H9 (cell line): Measurements from ENCODE around the gene ADGRB3. TPM values are rescaled to one million over a fixed set of nuclear protein-coding genes. Genes with fewer than 3 reads are reported as not detected.
"Not testable (repeated sequence)": the region's sequence is repeated elsewhere in the genome, so short reads cannot be mapped to it uniquely, and the experiment has no call there.

Experiments used
- DNase-seq: peaks from one replicate; pipeline ENCODE4 v3.0.0-alpha.2; 2017
- H2AFZ ChIP-seq: one replicate; pipeline ENCODE4 v1.6.1; 2013; ENCODE audit warnings: mild to moderate bottlenecking, low read length, control low read depth, moderate library complexity
- H2AK5ac ChIP-seq: 2 replicates; pipeline ENCODE4 v1.6.1; 2013; ENCODE audit warnings: low read length, control low read depth, mixed read lengths; ENCODE audit not compliant: insufficient read length
- H2BK120ac ChIP-seq: one replicate; pipeline ENCODE4 v1.6.1; 2013; ENCODE audit warnings: low read depth, mild to moderate bottlenecking, low read length, control low read depth, inconsistent platforms; ENCODE audit not compliant: poor library complexity, severe bottlenecking
- H2BK12ac ChIP-seq: 2 replicates; pipeline ENCODE4 v1.6.1; 2013; ENCODE audit warnings: low read length, control low read depth, mixed read lengths, low read depth; ENCODE audit not compliant: insufficient read length
- H2BK15ac ChIP-seq: 2 replicates; pipeline ENCODE4 v1.6.1; 2013; ENCODE audit warnings: low read depth, low read length, control low read depth
- H2BK20ac ChIP-seq: one replicate; pipeline ENCODE4 v1.6.1; 2013; ENCODE audit warnings: low read depth, mild to moderate bottlenecking, low read length, control low read depth, inconsistent platforms; ENCODE audit not compliant: poor library complexity, severe bottlenecking
- H2BK5ac ChIP-seq: 2 replicates; pipeline ENCODE4 v1.6.1; 2013; ENCODE audit warnings: low read length, control low read depth, mixed read lengths; ENCODE audit not compliant: insufficient read length
- H3K14ac ChIP-seq: 2 replicates; pipeline ENCODE4 v1.6.1; 2013; ENCODE audit warnings: low read length, control low read depth; ENCODE audit not compliant: insufficient read depth
- H3K18ac ChIP-seq: 2 replicates; pipeline ENCODE4 v1.6.1; 2013; ENCODE audit warnings: low read depth, mild to moderate bottlenecking, mixed read lengths, low read length, control low read depth; ENCODE audit not compliant: insufficient read length
- H3K23ac ChIP-seq: 2 replicates; pipeline ENCODE4 v1.6.1; 2013; ENCODE audit warnings: low read length, control low read depth, mixed read lengths, low read depth; ENCODE audit not compliant: insufficient read length
- H3K23me2 ChIP-seq: 2 replicates; pipeline ENCODE4 v1.6.1; 2013; ENCODE audit warnings: low read depth, mild to moderate bottlenecking, mixed read lengths, low read length, control low read depth; ENCODE audit not compliant: insufficient read length, poor library complexity, severe bottlenecking
- H3K27ac ChIP-seq: 2 replicates; pipeline ENCODE4 v1.5.1; 2013; ENCODE audit warnings: low read length, control low read depth, mixed read lengths, low read depth; ENCODE audit not compliant: insufficient read length
- H3K27me3 ChIP-seq: 2 replicates; pipeline ENCODE4 v1.6.1; 2013; ENCODE audit warnings: low read length, control low read depth, inconsistent platforms; ENCODE audit not compliant: insufficient read depth
- H3K4ac ChIP-seq: 2 replicates; pipeline ENCODE4 v1.6.1; 2013; ENCODE audit warnings: low read depth, mild to moderate bottlenecking, control low read depth, inconsistent platforms, low read length, moderate library complexity
- H3K4me1 ChIP-seq: 2 replicates; pipeline ENCODE4 v1.6.1; 2013; ENCODE audit warnings: low read length, control low read depth, inconsistent platforms; ENCODE audit not compliant: insufficient read depth
- H3K4me2 ChIP-seq: 2 replicates; pipeline ENCODE4 v1.6.1; 2013; ENCODE audit warnings: low read length, control low read depth, mixed read lengths; ENCODE audit not compliant: insufficient read length, insufficient read depth
- H3K56ac ChIP-seq: 2 replicates; pipeline ENCODE4 v1.6.1; 2013; ENCODE audit warnings: low read depth, mild to moderate bottlenecking, mixed read lengths, low read length, control low read depth; ENCODE audit not compliant: insufficient read length
- H3K79me1 ChIP-seq: 2 replicates; pipeline ENCODE4 v1.6.1; 2013; ENCODE audit warnings: low read depth, mild to moderate bottlenecking, moderate library complexity, low read length, control low read depth, inconsistent platforms; ENCODE audit not compliant: insufficient read depth, poor library complexity, severe bottlenecking
- H3K79me2 ChIP-seq: 2 replicates; pipeline ENCODE4 v1.6.1; 2013; ENCODE audit warnings: low read length, control low read depth, inconsistent platforms; ENCODE audit not compliant: insufficient read depth
- H3K9ac ChIP-seq: 2 replicates; pipeline ENCODE4 v1.6.1; 2013; ENCODE audit warnings: low read length, control low read depth, mixed read lengths; ENCODE audit not compliant: insufficient read length; ENCODE audit errors: extremely low read depth
- H3K9me3 ChIP-seq: one replicate; pipeline ENCODE4 v1.6.1; 2013; ENCODE audit warnings: low read depth, low read length, inconsistent platforms; ENCODE audit not compliant: control insufficient read depth
- H3T11ph ChIP-seq: one replicate; pipeline ENCODE4 v1.6.1; 2013; ENCODE audit warnings: mild to moderate bottlenecking, low read length, control low read depth, inconsistent platforms
- H4K20me1 ChIP-seq: one replicate; pipeline ENCODE4 v1.6.1; 2013; ENCODE audit not compliant: control insufficient read depth, insufficient read length, insufficient read depth
- H4K5ac ChIP-seq: 2 replicates; pipeline ENCODE4 v1.6.1; 2013; ENCODE audit warnings: low read depth, mild to moderate bottlenecking, mixed read lengths, low read length, control low read depth; ENCODE audit not compliant: insufficient read length
- H4K8ac ChIP-seq: replicated peaks from 2 replicates; pipeline ENCODE4 v1.6.1; 2013; ENCODE audit warnings: low read length, control low read depth, mixed read lengths, low read depth; ENCODE audit not compliant: insufficient read length
- H4K91ac ChIP-seq: 2 replicates; pipeline ENCODE4 v1.6.1; 2013; ENCODE audit warnings: low read depth, mild to moderate bottlenecking, moderate library complexity, mixed read lengths, low read length, control low read depth; ENCODE audit not compliant: insufficient read length
- H3K27ac Mint-ChIP-seq, 3 experiments: 2 replicates in 2 of 3; 3 replicates in 1 of 3; pipeline ENCODE4 v1.8.0; 2020 to 2021; ENCODE audit warnings: mixed read lengths in 3 of 3, mild to moderate bottlenecking in 1 of 3, moderate library complexity in 1 of 3
- H3K27me3 Mint-ChIP-seq: 2 replicates; pipeline ENCODE4 v1.8.0; 2021; ENCODE audit warnings: low read depth, mild to moderate bottlenecking, moderate library complexity, mixed read lengths
- H3K36me3 Mint-ChIP-seq, 3 experiments: 2 replicates in 2 of 3; 3 replicates in 1 of 3; pipeline ENCODE4 v1.8.0; 2020 to 2021; ENCODE audit warnings: low read depth in 3 of 3, mixed read lengths in 3 of 3; ENCODE audit not compliant: insufficient read depth in 1 of 3
- H3K4me1 Mint-ChIP-seq, 2 experiments: 2 replicates each; pipeline ENCODE4 v1.8.0; 2020; ENCODE audit warnings: mixed read lengths in 2 of 2
- H3K4me3 Mint-ChIP-seq, 2 experiments: 2 replicates in 1 of 2; 3 replicates in 1 of 2; pipeline ENCODE4 v1.8.0; 2020 to 2021; ENCODE audit warnings: mild to moderate bottlenecking in 2 of 2, mixed read lengths in 2 of 2, moderate library complexity in 1 of 2
- H3K9me3 Mint-ChIP-seq, 2 experiments: 2 replicates in 1 of 2; 3 replicates in 1 of 2; pipeline ENCODE4 v1.8.0; 2020; ENCODE audit warnings: mild to moderate bottlenecking in 2 of 2, mixed read lengths in 2 of 2, moderate library complexity in 1 of 2
- WGBS: extraction: QIAGEN DNeasy Blood & Tissue Kit; methylation state at CpG from one replicate; pipeline ENCODE4 v1.1.7; 2013; ENCODE audit warnings: missing lambda C conversion rate, low lambda C conversion rate, mixed read lengths; ENCODE audit not compliant: insufficient read length; ENCODE audit errors: extremely low coverage; 5-methylcytosine and 5-hydroxymethylcytosine counted together
- total RNA-seq: library from RNA; stranded (reverse); gene quantifications from 2 replicates; pipeline ENCODE4 v1.2.1, GENCODE V29; 2021
- TF ChIP-seq, protein P1 (sequence below): fragments of 200-600 bp; sonication (generic); conservative IDR thresholded peaks from 3 replicates; pipeline ENCODE4 v1.8.0; 2021; ENCODE audit warnings: antibody characterized with exemption, mild to moderate bottlenecking

The ADGRB3 gene
- total RNA-seq, 1 experiment from 2014 or later: 0.37 TPM

DNA sequence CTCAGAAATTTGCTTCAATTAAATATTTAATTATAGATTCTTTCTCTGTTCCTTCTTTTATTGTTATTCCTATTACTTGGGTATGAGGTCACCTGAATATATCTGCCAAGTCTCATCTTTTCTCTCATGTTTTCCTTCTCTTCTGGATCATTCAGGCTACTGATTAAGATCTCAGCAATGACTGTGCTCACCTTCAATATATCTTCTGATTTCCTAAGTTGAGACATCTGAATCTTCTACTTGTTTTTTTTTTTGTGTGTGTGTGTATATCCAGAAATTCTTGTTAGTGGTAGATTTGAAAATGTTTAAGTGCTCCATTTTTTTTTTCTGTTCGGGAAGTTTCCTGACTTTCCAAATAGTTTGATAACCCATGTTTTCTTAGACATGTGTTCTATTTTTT is 108.0 kb downstream of the ADGRB3 start:
- TF ChIP-seq, protein P1, sequence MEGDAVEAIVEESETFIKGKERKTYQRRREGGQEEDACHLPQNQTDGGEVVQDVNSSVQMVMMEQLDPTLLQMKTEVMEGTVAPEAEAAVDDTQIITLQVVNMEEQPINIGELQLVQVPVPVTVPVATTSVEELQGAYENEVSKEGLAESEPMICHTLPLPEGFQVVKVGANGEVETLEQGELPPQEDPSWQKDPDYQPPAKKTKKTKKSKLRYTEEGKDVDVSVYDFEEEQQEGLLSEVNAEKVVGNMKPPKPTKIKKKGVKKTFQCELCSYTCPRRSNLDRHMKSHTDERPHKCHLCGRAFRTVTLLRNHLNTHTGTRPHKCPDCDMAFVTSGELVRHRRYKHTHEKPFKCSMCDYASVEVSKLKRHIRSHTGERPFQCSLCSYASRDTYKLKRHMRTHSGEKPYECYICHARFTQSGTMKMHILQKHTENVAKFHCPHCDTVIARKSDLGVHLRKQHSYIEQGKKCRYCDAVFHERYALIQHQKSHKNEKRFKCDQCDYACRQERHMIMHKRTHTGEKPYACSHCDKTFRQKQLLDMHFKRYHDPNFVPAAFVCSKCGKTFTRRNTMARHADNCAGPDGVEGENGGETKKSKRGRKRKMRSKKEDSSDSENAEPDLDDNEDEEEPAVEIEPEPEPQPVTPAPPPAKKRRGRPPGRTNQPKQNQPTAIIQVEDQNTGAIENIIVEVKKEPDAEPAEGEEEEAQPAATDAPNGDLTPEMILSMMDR: no peak
- no peak overlapping the region for H3K23ac ChIP-seq
- no peak overlapping the region for H2BK20ac ChIP-seq
- no peaks in the 10 kb centered on the region for H3K23me2 ChIP-seq
- H3K79me1 ChIP-seq: no peaks in the 10 kb centered on the region
- no peak overlapping the region for H3K14ac ChIP-seq
- H2BK120ac ChIP-seq: no peak overlapping the region
- peaks cover 2% of the 10 kb centered on the region; the same call in 1 of the 2 replicates for H3K4me1 ChIP-seq
- no peak overlapping the region for H2AK5ac ChIP-seq
- no CpG with 5 or more reads among the region's 1 CpG for WGBS
- no peak overlapping the region for H2BK5ac ChIP-seq
- no peak overlapping the region for H2BK15ac ChIP-seq
- H3K36me3 Mint-ChIP-seq: no peaks in the 10 kb centered on the region
- no peak overlapping the region for H3K4me3 Mint-ChIP-seq
- H2BK12ac ChIP-seq: no peak overlapping the region
- H2AFZ ChIP-seq: no peak overlapping the region
- H3K4me2 ChIP-seq: no peak overlapping the region
- no peak overlapping the region for H3K56ac ChIP-seq
- H3K27ac Mint-ChIP-seq: no peak overlapping the region
- no peak overlapping the region for H3K9ac ChIP-seq
- H3K27me3 ChIP-seq: no peaks in the 10 kb centered on the region
- H3K4ac ChIP-seq: no peak overlapping the region
- no peaks in the 10 kb centered on the region for H3K27me3 Mint-ChIP-seq
- H3K79me2 ChIP-seq: no peaks in the 10 kb centered on the region
- no peak overlapping the region for H3T11ph ChIP-seq
- H4K20me1 ChIP-seq: no peaks in the 10 kb centered on the region
- no peak for DNase-seq
- no peaks in the 10 kb centered on the region for H3K4me1 Mint-ChIP-seq
- H3K9me3 Mint-ChIP-seq: no peaks in the 10 kb centered on the region
- no peak overlapping the region for H4K5ac ChIP-seq
- no peak overlapping the region for H3K18ac ChIP-seq
- no peak overlapping the region for H4K91ac ChIP-seq
- no peak overlapping the region for H3K27ac ChIP-seq
- no peaks in the 10 kb centered on the region for H3K9me3 ChIP-seq
- H4K8ac ChIP-seq: no peak overlapping the region

DNA sequence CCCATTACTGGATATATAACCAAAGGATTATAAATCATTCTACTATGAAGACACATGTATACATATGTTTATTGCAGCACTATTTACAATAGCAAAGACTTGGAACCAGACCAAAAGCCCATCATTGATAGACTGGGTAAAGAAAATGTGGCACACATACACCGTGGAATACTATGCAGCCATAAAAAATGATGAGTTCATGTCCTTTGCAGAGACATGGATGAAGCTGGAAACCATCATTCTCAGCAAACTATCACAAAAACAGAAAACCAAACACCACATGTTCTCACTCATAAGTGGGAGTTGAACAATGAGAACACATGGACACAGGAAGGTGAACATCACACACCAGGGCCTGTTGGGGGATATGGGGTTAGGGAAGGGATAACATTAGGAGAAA is 109.3 kb downstream of the ADGRB3 start:
- H3K14ac ChIP-seq, H3K18ac ChIP-seq, H3K23ac ChIP-seq, H3K27me3 ChIP-seq, H3K4me3 Mint-ChIP-seq, H3K23me2 ChIP-seq, H4K91ac ChIP-seq, H4K5ac ChIP-seq, H2BK15ac ChIP-seq, H3K4me2 ChIP-seq, H2BK120ac ChIP-seq, H3K27ac ChIP-seq, H3K4me1 ChIP-seq, H2BK5ac ChIP-seq, H2BK12ac ChIP-seq, H3K79me2 ChIP-seq, H3K4me1 Mint-ChIP-seq, H3K56ac ChIP-seq, H3K9me3 Mint-ChIP-seq, H2AK5ac ChIP-seq, H3K27me3 Mint-ChIP-seq, H2BK20ac ChIP-seq, DNase-seq, H3K4ac ChIP-seq, H3K79me1 ChIP-seq, H4K8ac ChIP-seq, H3K27ac Mint-ChIP-seq, H4K20me1 ChIP-seq, H2AFZ ChIP-seq, H3T11ph ChIP-seq, H3K9me3 ChIP-seq, H3K9ac ChIP-seq, H3K36me3 Mint-ChIP-seq: not testable (repeated sequence)
- no CpG with 5 or more reads among the region's 1 CpG for WGBS
